Suprapubic skin (tissue), 3 donors: ENCODE data around the gene RBP5.

Experiments used
- CTCF ChIP-seq, 2 donors: fragments of 200-600 bp in 1 of 2; fragments of 450-650 bp in 1 of 2; sonication (generic) in 1 of 2; IDR thresholded peaks; one replicate each; pipeline ENCODE4 v1.5.1; 2016 to 2019; ENCODE audit warnings: antibody characterized with exemption in 2 of 2, mild to moderate bottlenecking in 1 of 2, moderate library complexity in 1 of 2
- POLR2A ChIP-seq, 2 donors: fragments of 450-650 bp; IDR thresholded peaks; one replicate each; pipeline ENCODE4 v1.6.1; 2017; ENCODE audit warnings: antibody characterized with exemption in 2 of 2, mild to moderate bottlenecking in 2 of 2, moderate library complexity in 2 of 2

- TF ChIP-seq CTCF (IDR thresholded peaks at IDR 0.05) (no peak), POLR2A (IDR thresholded peaks at IDR 0.05) (no peak)
Measured at GRCh38 chr12:7121324-7121723, 7.4 kb downstream of the RBP5 start.
